Peyer's patch (tissue), 4 donors: ENCODE data around the gene COL13A1.

Experiments used
- POLR2A ChIP-seq, 2 donors: fragments of 450-650 bp; IDR thresholded peaks; one replicate each; pipeline ENCODE4 v1.5.1; 2017; ENCODE audit warnings: antibody characterized with exemption in 2 of 2, mild to moderate bottlenecking in 2 of 2, moderate library complexity in 2 of 2
- TF ChIP-seq, protein P1 (sequence below), 6 experiments: fragments of 450-650 bp in 4 of 6; fragments of 200-600 bp in 2 of 6; sonication (generic) in 1 of 6; IDR thresholded peaks; one replicate each; pipeline ENCODE4 v1.5.1; 2017 to 2019; ENCODE audit warnings: antibody characterized with exemption in 6 of 6, mild to moderate bottlenecking in 3 of 6, moderate library complexity in 1 of 6

DNA sequence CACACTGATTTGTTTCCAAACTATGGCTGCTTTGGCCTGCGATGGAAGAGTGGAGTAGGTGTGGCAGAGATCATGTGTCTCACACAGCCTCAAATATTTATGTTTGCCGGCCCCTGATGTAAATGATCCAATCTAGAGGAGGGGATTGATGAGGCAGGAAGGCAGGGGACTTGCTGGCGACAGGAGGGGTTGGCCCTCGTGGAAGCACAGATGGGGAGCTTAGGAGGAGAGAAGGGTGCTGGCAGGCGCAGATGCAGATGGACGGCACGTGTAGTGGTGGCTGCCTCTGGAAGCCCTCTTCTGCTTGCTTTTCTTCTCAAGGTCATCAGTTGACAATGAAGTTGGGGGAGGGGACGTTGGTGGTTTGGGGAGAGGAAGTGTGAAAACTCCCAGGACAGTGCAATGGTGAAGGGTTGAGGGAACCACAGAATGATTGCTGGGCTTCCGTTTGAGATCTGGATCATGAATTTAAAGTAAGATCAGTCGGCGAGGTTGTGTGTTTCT lies 15.4 kb downstream of the COL13A1 start:
- TF ChIP-seq, protein P1, sequence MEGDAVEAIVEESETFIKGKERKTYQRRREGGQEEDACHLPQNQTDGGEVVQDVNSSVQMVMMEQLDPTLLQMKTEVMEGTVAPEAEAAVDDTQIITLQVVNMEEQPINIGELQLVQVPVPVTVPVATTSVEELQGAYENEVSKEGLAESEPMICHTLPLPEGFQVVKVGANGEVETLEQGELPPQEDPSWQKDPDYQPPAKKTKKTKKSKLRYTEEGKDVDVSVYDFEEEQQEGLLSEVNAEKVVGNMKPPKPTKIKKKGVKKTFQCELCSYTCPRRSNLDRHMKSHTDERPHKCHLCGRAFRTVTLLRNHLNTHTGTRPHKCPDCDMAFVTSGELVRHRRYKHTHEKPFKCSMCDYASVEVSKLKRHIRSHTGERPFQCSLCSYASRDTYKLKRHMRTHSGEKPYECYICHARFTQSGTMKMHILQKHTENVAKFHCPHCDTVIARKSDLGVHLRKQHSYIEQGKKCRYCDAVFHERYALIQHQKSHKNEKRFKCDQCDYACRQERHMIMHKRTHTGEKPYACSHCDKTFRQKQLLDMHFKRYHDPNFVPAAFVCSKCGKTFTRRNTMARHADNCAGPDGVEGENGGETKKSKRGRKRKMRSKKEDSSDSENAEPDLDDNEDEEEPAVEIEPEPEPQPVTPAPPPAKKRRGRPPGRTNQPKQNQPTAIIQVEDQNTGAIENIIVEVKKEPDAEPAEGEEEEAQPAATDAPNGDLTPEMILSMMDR (IDR thresholded peaks at IDR 0.05), result no peak
- no peak for TF ChIP-seq POLR2A (IDR thresholded peaks at IDR 0.05)
